CD4-positive, CD25-positive, alpha-beta regulatory T cell (primary cell): ENCODE results near the gene PGC. TPM values are rescaled to one million over a fixed set of nuclear protein-coding genes. Genes with fewer than 3 reads are reported as not detected.

Source experiments
- ATAC-seq, 2 donors: fragments of 150-1000 bp; cut with Tn5 transposase; one replicate each; pipeline ENCODE4 v1.10.0; 2021; ENCODE audit warnings: low read depth in 2 of 2, moderate number of reproducible peaks in 2 of 2, moderate library complexity in 1 of 2
- DNase-seq, 3 donors: peaks; one replicate each; pipeline versions ENCODE4 v3.0.0 to v3.0.0-alpha.2; 2012 to 2022; ENCODE audit warnings: mixed read lengths in 1 of 3
- H3K27ac ChIP-seq: one replicate; pipeline ENCODE4 v1.7.0; 2013; ENCODE audit warnings: mild to moderate bottlenecking, low read length; ENCODE audit not compliant: insufficient read depth, poor library complexity, severe bottlenecking
- H3K27me3 ChIP-seq: one replicate; pipeline ENCODE4 v1.7.0; 2013; ENCODE audit warnings: low read length; ENCODE audit not compliant: control insufficient read depth, insufficient read depth
- H3K36me3 ChIP-seq: one replicate; pipeline ENCODE4 v1.7.0; 2013; ENCODE audit warnings: mild to moderate bottlenecking, low read length, moderate library complexity; ENCODE audit not compliant: control insufficient read depth, insufficient read depth
- H3K4me1 ChIP-seq: 2 replicates; pipeline ENCODE4 v1.7.0; 2013; ENCODE audit warnings: mild to moderate bottlenecking, low read length; ENCODE audit not compliant: insufficient read depth, control insufficient read depth, poor library complexity, severe bottlenecking
- H3K4me3 ChIP-seq: one replicate; pipeline ENCODE4 v1.7.0; 2013; ENCODE audit warnings: low read depth, mild to moderate bottlenecking, low read length, moderate library complexity
- H3K9me3 ChIP-seq, 2 experiments: 1 replicate in 1 of 2; 2 replicates in 1 of 2; pipeline ENCODE4 v1.7.0; 2013; ENCODE audit warnings: low read length in 2 of 2, mild to moderate bottlenecking in 1 of 2, moderate library complexity in 1 of 2; ENCODE audit not compliant: control insufficient read depth in 2 of 2
- H3K27ac Mint-ChIP-seq, 3 donors: one replicate each; pipeline ENCODE4 v1.8.0; 2020 to 2022; ENCODE audit warnings: mild to moderate bottlenecking in 3 of 3, mixed read lengths in 3 of 3, moderate library complexity in 2 of 3
- H3K27me3 Mint-ChIP-seq: one replicate; pipeline ENCODE4 v1.8.0; 2022; ENCODE audit warnings: mild to moderate bottlenecking, mixed read lengths
- H3K36me3 Mint-ChIP-seq: one replicate; pipeline ENCODE4 v1.8.0; 2020; ENCODE audit warnings: mixed read lengths
- H3K4me1 Mint-ChIP-seq, 4 donors: one replicate each; pipeline ENCODE4 v1.8.0; 2020 to 2022; ENCODE audit warnings: mixed read lengths in 4 of 4, mild to moderate bottlenecking in 1 of 4
- H3K4me3 Mint-ChIP-seq, 4 donors: one replicate each; pipeline ENCODE4 v1.8.0; 2020 to 2022; ENCODE audit warnings: mild to moderate bottlenecking in 4 of 4, mixed read lengths in 4 of 4, moderate library complexity in 3 of 4
- H3K9me3 Mint-ChIP-seq, 7 donors: one replicate each; pipeline ENCODE4 v1.8.0; 2020 to 2022; ENCODE audit warnings: mixed read lengths in 7 of 7, mild to moderate bottlenecking in 3 of 7, moderate library complexity in 2 of 7
- polyA plus RNA-seq, 4 donors: library from polyadenylated mRNA; unstranded; fragments of 300-500 nt; fragmentation: Illumina TruSeq; gene quantifications; one replicate each; pipeline ENCODE4 v1.2.3, GENCODE V29; 2021
- total RNA-seq: library from RNA; stranded (reverse); gene quantifications from one replicate; pipeline ENCODE4 v1.2.3, GENCODE V29; 2022

The PGC gene
- total and polyA plus RNA-seq, 5 donors from 2014 or later = not detected

DNA sequence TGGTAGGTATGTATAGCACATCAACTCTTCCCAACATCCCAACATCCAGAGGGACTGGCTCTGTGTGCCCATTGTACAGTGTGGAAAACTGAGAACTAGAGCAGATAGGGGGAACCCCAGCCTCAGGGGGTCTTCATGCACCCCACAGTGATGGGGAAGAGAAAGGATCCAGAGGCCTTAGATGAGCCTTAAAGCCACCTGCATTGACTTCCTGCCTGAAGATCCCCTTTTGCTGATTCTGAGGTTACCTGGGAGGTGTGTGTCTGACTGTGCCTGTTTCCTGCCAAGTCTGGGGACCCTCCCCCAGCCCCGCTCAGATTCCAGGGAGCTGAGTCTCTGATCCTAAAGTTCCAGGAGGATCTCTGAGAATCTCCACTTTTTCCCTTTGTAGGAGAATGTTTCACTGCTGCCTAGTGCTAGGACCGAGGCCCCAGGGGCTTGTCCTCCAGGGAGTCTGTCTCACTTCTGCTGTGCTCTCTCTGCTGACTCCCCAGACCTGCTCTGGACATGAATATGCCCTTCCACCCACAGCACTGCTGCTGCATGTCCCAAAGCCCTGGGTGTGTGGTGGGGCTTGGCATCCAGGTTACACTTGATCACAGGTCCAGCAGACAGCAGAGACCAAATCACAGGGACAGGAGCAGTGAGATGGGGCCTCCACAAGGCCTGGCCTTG lies 12.8 kb upstream of the PGC start:
- H3K4me3 Mint-ChIP-seq = no peak overlapping the region

DNA sequence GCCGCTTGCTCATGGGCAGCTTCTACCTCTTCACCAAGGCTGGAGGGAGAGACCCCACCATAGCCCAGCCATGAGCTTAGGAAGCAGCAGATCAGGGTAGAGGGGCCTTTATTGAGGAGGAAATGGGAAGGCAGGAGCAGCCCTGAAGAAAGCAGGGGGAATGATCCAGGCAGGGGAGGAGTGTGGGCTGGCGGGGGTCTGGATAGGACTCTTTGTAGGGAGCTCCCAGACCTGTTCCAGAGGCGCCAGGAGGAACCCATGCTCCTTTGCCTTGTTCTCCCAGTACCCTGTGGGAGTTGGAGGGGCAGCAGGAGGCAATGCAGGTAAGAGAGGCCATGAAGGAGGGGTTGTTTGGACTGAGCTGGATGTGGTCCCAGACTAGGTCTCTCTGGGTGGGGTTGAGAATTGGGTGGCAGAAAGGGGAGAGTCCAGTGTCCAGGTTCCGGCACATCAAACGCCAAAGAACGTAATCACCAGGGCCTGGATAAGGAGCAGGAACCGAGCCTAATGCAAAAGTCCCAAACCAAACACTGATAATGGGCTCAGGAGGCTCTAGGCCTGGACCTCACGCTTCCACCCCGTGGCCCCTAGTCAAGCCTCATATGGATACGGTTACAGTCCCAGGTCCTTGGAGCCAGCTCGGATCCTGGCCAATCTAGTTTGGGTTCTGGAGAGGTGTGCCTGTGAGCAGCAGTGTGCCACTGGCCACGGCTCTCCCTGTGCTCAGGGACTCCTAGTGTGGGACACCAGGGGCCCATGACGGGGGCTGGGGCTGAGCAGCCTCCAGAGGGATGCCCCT lies 12.1 kb upstream of the PGC start:
- Mint-ChIP-seq H3K27me3 (peaks cover 9% of the 10 kb centered on the region), H3K4me3 (no peak overlapping the region), H3K27ac (no peak overlapping the region), H3K36me3 (no peaks in the 10 kb centered on the region), H3K9me3 (peaks cover 0 to 1% (median 0%) of the 10 kb centered on the region in 7 donors), H3K4me1 (peaks cover 0 to 2% (median under 1%) of the 10 kb centered on the region in 4 donors)
- no peak for ATAC-seq
- Histone ChIP-seq H3K27ac (no peak overlapping the region), H3K27me3 (peaks cover 2% of the 10 kb centered on the region), H3K36me3 (no peaks in the 10 kb centered on the region), H3K4me1 (no peaks in the 10 kb centered on the region), H3K4me3 (no peak overlapping the region), H3K9me3 (no peaks in the 10 kb centered on the region)
- no peak for DNase-seq

More for the DNA sequence above, 12.8 kb upstream of the PGC start:
- no peaks in the 10 kb centered on the region for H3K9me3 ChIP-seq
- H3K36me3 ChIP-seq = no peaks in the 10 kb centered on the region
- H3K36me3 Mint-ChIP-seq = no peaks in the 10 kb centered on the region
- peaks cover 4% of the 10 kb centered on the region for H3K27me3 Mint-ChIP-seq
- H3K4me1 Mint-ChIP-seq = peaks cover 0 to 2% (median under 1%) of the 10 kb centered on the region in 4 donors
- no peak overlapping the region for H3K27ac ChIP-seq
- ATAC-seq (no peak), DNase-seq (no peak)
- H3K27me3 ChIP-seq = peaks cover 2% of the 10 kb centered on the region
- H3K27ac Mint-ChIP-seq = no peak overlapping the region
- no peaks in the 10 kb centered on the region for H3K4me1 ChIP-seq
- H3K4me3 ChIP-seq = no peak overlapping the region
- H3K9me3 Mint-ChIP-seq = peaks cover 0 to 1% (median 0%) of the 10 kb centered on the region in 7 donors

DNA sequence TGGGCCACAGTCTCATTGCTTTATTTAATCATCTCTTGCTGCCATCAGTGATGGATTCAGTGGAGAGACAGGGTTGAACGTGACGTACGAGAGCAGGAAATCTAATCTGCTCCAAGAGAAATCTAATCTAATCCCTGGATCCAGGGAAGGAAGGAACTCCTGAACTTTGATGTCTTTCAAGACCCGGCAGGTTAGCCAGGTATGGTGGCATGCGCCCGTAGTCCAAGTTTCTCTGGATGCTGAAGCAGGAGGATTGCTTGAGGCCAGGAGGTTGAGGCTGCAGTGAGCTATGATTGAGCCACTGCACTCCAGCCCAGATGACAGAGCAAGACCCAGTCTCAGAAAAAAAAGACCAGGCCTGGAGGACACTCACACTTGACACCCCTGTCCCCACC lies 11.4 kb upstream of the PGC start:
- H3K9me3 ChIP-seq = no peaks in the 10 kb centered on the region
- no peaks in the 10 kb centered on the region for H3K4me1 ChIP-seq
- ATAC-seq (no peak), DNase-seq (no peak)
- Mint-ChIP-seq H3K27ac (no peak overlapping the region), H3K36me3 (no peaks in the 10 kb centered on the region), H3K9me3 (peaks cover 0 to 1% (median 0%) of the 10 kb centered on the region in 7 donors), H3K27me3 (peaks cover 9% of the 10 kb centered on the region), H3K4me3 (no peak overlapping the region), H3K4me1 (peaks cover 0 to 2% (median under 1%) of the 10 kb centered on the region in 4 donors)
- peaks cover 2% of the 10 kb centered on the region for H3K27me3 ChIP-seq
- no peaks in the 10 kb centered on the region for H3K36me3 ChIP-seq
- no peak overlapping the region for H3K27ac ChIP-seq
- no peak overlapping the region for H3K4me3 ChIP-seq

DNA sequence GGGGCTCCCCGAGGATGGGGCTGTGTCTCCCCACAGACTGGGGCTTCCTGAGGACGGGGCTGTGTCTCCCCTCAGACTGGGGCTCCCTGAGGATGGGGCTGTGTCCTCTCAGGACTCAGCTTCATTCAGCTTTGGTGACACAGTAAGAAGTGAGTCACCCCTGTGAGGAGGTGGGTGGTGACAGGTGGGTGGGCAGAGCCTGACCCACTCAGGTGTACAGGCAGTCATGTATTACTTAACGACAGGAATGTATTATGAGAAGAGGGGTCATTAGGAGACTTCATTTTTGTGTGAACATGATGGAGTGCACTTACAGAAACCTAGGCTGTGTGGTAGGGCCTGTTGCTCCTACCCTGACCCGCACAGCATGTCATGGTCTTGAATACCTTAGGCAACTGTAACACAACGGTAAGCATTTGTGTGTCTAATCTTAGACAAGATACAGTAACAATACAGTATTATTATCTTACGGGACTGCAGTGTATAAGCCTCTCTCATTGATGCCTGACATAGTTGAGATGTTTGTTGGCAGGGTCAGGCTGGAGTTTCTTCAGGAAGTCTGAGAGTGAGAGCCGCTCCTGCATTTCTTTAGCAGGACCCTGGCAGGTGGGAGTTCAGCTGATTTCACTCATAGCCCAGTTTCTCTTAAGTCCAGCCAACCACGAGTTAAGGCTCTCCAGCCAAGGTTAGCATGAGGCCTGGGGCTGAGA lies 10.9 kb upstream of the PGC start:
- H3K36me3 Mint-ChIP-seq = no peaks in the 10 kb centered on the region
- H3K36me3 ChIP-seq = no peaks in the 10 kb centered on the region
- peaks cover 2% of the 10 kb centered on the region for H3K27me3 ChIP-seq
- no peaks in the 10 kb centered on the region for H3K9me3 ChIP-seq
- ATAC-seq = no peak
- peaks cover 0 to 1% (median 0%) of the 10 kb centered on the region in 7 donors for H3K9me3 Mint-ChIP-seq
- no peak overlapping the region for H3K4me3 ChIP-seq
- DNase-seq = no peak
- H3K27ac Mint-ChIP-seq = no peak overlapping the region
- no peaks in the 10 kb centered on the region for H3K4me1 ChIP-seq
- peaks cover 0 to 2% (median under 1%) of the 10 kb centered on the region in 4 donors for H3K4me1 Mint-ChIP-seq
- H3K4me3 Mint-ChIP-seq = no peak overlapping the region
- H3K27me3 Mint-ChIP-seq = peaks cover 9% of the 10 kb centered on the region
- no peak overlapping the region for H3K27ac ChIP-seq

DNA sequence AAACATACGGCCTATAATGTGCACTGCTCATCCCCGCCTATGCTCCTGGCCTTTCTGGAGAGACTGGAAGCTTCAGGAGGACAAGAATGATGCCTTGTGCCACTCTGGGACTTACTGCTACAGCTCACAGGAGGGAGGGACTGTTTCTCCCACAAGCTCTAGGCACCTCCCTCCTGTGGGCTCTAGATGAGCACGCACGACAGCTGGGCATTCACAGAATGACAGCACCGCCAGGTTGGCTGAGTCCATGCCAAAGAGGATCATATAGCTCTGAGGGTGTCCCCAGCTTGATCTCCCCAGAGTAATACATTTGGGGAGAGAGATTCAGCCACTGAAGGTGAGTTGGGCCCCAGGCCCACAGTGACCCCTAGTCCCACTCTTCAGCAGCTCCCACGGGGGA lies 10.1 kb upstream of the PGC start:
- Mint-ChIP-seq H3K9me3 (peaks cover 0 to 1% (median 0%) of the 10 kb centered on the region in 7 donors), H3K4me3 (no peak overlapping the region), H3K27me3 (peaks cover 9% of the 10 kb centered on the region), H3K36me3 (no peaks in the 10 kb centered on the region), H3K27ac (no peak overlapping the region), H3K4me1 (peaks cover 0 to 2% (median under 1%) of the 10 kb centered on the region in 4 donors)
- DNase-seq (no peak), ATAC-seq (no peak)
- no peak overlapping the region for H3K27ac ChIP-seq
- H3K36me3 ChIP-seq = no peaks in the 10 kb centered on the region
- no peaks in the 10 kb centered on the region for H3K4me1 ChIP-seq
- H3K27me3 ChIP-seq = no peaks in the 10 kb centered on the region
- H3K9me3 ChIP-seq = no peaks in the 10 kb centered on the region
- H3K4me3 ChIP-seq = no peak overlapping the region

DNA sequence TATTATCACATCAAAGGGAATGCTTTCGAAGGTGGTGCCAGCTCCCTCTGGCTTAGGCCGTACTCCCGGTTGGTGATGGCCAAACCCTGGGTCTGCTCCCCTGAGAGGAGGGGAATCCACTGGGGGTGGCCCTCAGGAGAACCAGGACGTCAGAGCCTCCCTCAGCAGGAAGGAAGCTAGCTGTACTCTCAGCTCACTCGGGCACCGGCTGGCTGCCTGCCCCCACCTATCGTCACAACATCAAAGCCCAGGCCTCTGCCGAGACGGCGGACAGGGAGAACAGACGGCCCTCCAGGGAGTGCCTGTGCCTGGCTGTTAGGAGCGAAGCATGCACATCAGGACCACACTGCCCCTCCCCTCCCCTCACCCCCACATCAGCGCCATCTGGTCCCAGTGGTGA lies 9.2 kb upstream of the PGC start:
- DNase-seq = no peak
- Histone ChIP-seq H3K27me3 (no peaks in the 10 kb centered on the region), H3K36me3 (no peaks in the 10 kb centered on the region), H3K4me1 (no peaks in the 10 kb centered on the region), H3K9me3 (no peaks in the 10 kb centered on the region), H3K27ac (no peak overlapping the region), H3K4me3 (no peak overlapping the region)
- Mint-ChIP-seq H3K27ac (no peak overlapping the region), H3K36me3 (no peaks in the 10 kb centered on the region), H3K4me3 (no peak overlapping the region), H3K4me1 (peaks cover 0 to 2% (median under 1%) of the 10 kb centered on the region in 4 donors), H3K9me3 (peaks cover 0 to 1% (median 0%) of the 10 kb centered on the region in 7 donors), H3K27me3 (peaks cover 5% of the 10 kb centered on the region)
- ATAC-seq = no peak

DNA sequence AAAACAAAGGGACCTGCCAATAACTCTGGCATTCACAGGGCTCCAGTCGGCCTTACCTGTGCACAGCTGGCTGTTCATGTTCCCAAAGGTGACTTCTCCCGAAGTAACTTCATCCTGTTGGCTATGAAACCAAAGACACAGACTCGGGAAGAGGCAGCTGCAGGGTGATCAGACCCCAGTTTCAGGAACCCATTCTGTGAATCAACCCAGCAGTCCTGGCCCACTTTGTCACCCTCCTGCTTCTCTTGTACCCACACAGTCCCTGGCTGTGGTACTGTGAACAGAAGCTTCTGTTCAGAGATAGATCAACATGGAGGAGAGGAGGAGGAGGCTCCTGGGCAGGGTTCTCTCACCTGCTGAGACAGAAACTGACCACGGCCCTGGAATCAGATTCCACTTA lies 8.7 kb upstream of the PGC start:
- no peaks in the 10 kb centered on the region for H3K4me1 ChIP-seq
- Mint-ChIP-seq H3K27me3 (peaks cover 5% of the 10 kb centered on the region), H3K9me3 (peaks cover 0 to 1% (median 0%) of the 10 kb centered on the region in 7 donors), H3K4me1 (peaks cover 0 to 2% (median under 1%) of the 10 kb centered on the region in 4 donors), H3K36me3 (no peaks in the 10 kb centered on the region), H3K27ac (no peak overlapping the region), H3K4me3 (no peak overlapping the region)
- ATAC-seq = no peak
- H3K4me3 ChIP-seq = no peak overlapping the region
- H3K27ac ChIP-seq = no peak overlapping the region
- H3K27me3 ChIP-seq = no peaks in the 10 kb centered on the region
- H3K9me3 ChIP-seq = no peaks in the 10 kb centered on the region
- DNase-seq = no peak
- no peaks in the 10 kb centered on the region for H3K36me3 ChIP-seq
